Neuronal stem cell (in vitro differentiated cells): Measurements from ENCODE around the gene NOLC1.

Experiments used
- DNase-seq: peaks from one replicate; pipeline ENCODE4 v3.0.0-alpha.2; 2013; ENCODE audit warnings: low spot score
- H2AFZ ChIP-seq: one replicate; pipeline ENCODE4 v1.6.1; 2013; ENCODE audit warnings: mild to moderate bottlenecking, low read length, inconsistent platforms
- H2AK5ac ChIP-seq: 2 replicates; pipeline ENCODE4 v1.6.1; 2013; ENCODE audit warnings: low read depth, mild to moderate bottlenecking, inconsistent platforms, low read length, moderate library complexity, mixed read lengths
- H2BK120ac ChIP-seq: 2 replicates; pipeline ENCODE4 v1.6.1; 2013; ENCODE audit warnings: low read depth, mild to moderate bottlenecking, inconsistent platforms, low read length, moderate library complexity, mixed read lengths
- H2BK12ac ChIP-seq: one replicate; pipeline ENCODE4 v1.6.1; 2013; ENCODE audit warnings: low read length, inconsistent platforms
- H2BK15ac ChIP-seq: 2 replicates; pipeline ENCODE4 v1.6.1; 2013; ENCODE audit warnings: mild to moderate bottlenecking, low read length, inconsistent platforms, mixed read lengths
- H2BK5ac ChIP-seq: one replicate; pipeline ENCODE4 v1.6.1; 2013; ENCODE audit warnings: inconsistent platforms, mild to moderate bottlenecking, low read length, moderate library complexity
- H3K14ac ChIP-seq: one replicate; pipeline ENCODE4 v1.6.1; 2013; ENCODE audit warnings: low read length, inconsistent platforms
- H3K18ac ChIP-seq: 2 replicates; pipeline ENCODE4 v1.6.1; 2013; ENCODE audit warnings: low read length, inconsistent platforms
- H3K23ac ChIP-seq: 2 replicates; pipeline ENCODE4 v1.6.1; 2013; ENCODE audit warnings: low read depth, mild to moderate bottlenecking, mixed read lengths, low read length, inconsistent platforms; ENCODE audit not compliant: poor library complexity
- H3K27ac ChIP-seq: replicated peaks from 3 replicates; pipeline ENCODE4 v1.5.1; 2013; ENCODE audit warnings: low read length, inconsistent platforms
- H3K27me3 ChIP-seq, 3 experiments: 2 replicates each; pipeline ENCODE4 v1.6.1; 2013; ENCODE audit warnings: low read length in 3 of 3, mild to moderate bottlenecking in 2 of 3, inconsistent platforms in 1 of 3, low read depth in 1 of 3, mixed read lengths in 1 of 3, moderate library complexity in 1 of 3; ENCODE audit not compliant: control insufficient read depth in 3 of 3, insufficient read depth in 3 of 3
- H3K36me3 ChIP-seq, 2 donors: replicated peaks in 1 of 2; 2 replicates each; pipeline ENCODE4 v1.6.1; 2013; ENCODE audit warnings: low read length in 2 of 2; ENCODE audit not compliant: control insufficient read depth in 2 of 2, insufficient read depth in 2 of 2
- H3K4ac ChIP-seq: 2 replicates; pipeline ENCODE4 v1.6.1; 2013; ENCODE audit warnings: inconsistent platforms, mild to moderate bottlenecking, low read length, moderate library complexity
- H3K4me1 ChIP-seq, 2 donors: 1 replicate in 1 of 2; 2 replicates in 1 of 2; pipeline ENCODE4 v1.6.1; 2013; ENCODE audit warnings: low read length in 2 of 2, low read depth in 1 of 2; ENCODE audit not compliant: control insufficient read depth in 2 of 2, insufficient read depth in 1 of 2
- H3K4me2 ChIP-seq: one replicate; pipeline ENCODE4 v1.6.1; 2013; ENCODE audit warnings: mild to moderate bottlenecking, low read length, inconsistent platforms; ENCODE audit not compliant: insufficient read depth, poor library complexity, severe bottlenecking
- H3K4me3 ChIP-seq, 2 donors: 2 replicates each; pipeline ENCODE4 v1.5.1; 2013; ENCODE audit warnings: low read length in 2 of 2, mild to moderate bottlenecking in 2 of 2, inconsistent platforms in 1 of 2, moderate library complexity in 1 of 2
- H3K79me1 ChIP-seq: one replicate; pipeline ENCODE4 v1.6.1; 2013; ENCODE audit warnings: low read depth, mild to moderate bottlenecking, inconsistent platforms, low read length, moderate library complexity
- H3K9ac ChIP-seq: one replicate; pipeline ENCODE4 v1.6.1; 2013; ENCODE audit warnings: mild to moderate bottlenecking, low read depth, low read length, inconsistent platforms; ENCODE audit not compliant: poor library complexity
- H3K9me3 ChIP-seq, 2 donors: replicated peaks in 1 of 2; 2 replicates each; pipeline versions ENCODE3 to v1.6.1; 2013; ENCODE audit warnings: low read length in 2 of 2, mild to moderate bottlenecking in 2 of 2, inconsistent platforms in 1 of 2, low read depth in 1 of 2, mixed read lengths in 1 of 2, moderate library complexity in 1 of 2; ENCODE audit not compliant: control insufficient read depth in 2 of 2, insufficient read depth in 1 of 2
- H4K8ac ChIP-seq: one replicate; pipeline ENCODE4 v1.6.1; 2013; ENCODE audit warnings: low read depth, mild to moderate bottlenecking, inconsistent platforms, low read length, moderate library complexity
- H4K91ac ChIP-seq: one replicate; pipeline ENCODE4 v1.6.1; 2013; ENCODE audit warnings: low read length, low read depth, mild to moderate bottlenecking, inconsistent platforms; ENCODE audit not compliant: poor library complexity
- WGBS, 2 donors: extraction: QIAGEN DNeasy Blood & Tissue Kit; methylation state at CpG; one replicate each; pipeline ENCODE4 v1.1.7; 2013; ENCODE audit warnings: missing lambda C conversion rate in 2 of 2, mixed read lengths in 1 of 2; ENCODE audit not compliant: insufficient read length in 2 of 2, insufficient replicate concordance in 1 of 2; ENCODE audit errors: extremely low coverage in 2 of 2; 5-methylcytosine and 5-hydroxymethylcytosine counted together

NOLC1 gene

DNA sequence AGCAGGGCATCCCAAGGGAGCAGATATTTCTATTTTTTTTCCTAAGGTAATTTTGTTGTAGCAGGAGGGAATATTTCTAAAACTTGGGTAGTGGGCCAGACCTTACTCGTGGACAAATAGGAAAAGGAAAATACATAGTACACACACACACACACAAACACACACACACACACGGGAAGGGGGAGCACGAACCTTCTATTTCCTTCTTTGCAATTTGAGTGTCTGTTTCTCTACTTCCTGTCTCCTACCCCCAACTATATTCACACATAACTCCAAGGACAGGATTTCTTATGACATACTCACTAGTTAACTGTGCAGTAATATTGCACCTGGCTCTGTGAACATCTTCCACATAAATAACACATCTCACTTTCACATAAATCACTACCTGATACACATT, 36.4 kb upstream of the NOLC1 start:
- no CpG with 5 or more reads among the region's 3 CpGs for WGBS, 2 donors
- no peak overlapping the region for H4K91ac ChIP-seq

DNA sequence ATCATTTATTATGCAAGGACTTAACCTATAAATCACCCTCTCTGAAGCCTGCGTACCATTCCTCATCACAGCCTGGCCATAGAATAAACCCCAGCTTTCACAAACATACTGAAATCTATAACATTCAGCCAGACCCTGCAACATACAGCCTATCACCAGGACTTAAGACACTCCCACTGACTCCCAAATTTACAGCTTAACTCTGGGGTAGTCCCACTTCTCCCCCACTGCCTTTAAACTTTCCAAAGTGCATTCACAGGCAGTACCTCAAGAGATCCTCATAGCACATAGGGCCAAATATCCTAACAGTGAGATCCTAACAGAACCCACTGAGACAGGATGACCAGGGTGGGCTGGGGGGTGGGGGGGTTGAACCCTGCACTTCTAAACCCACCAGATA, 35.5 kb upstream of the NOLC1 start:
- H3K27ac ChIP-seq = peak overlapping the region; percentile 92
- peaks cover 4 to 20% of the 10 kb centered on the region in 2 donors for H3K36me3 ChIP-seq
- no peak overlapping the region for H3K18ac ChIP-seq
- no peak overlapping the region for H3K4me2 ChIP-seq
- H3K4me3 ChIP-seq = peak overlapping the region in 1 of 2 donors; percentile 44
- no peak overlapping the region for H2BK12ac ChIP-seq
- WGBS, 2 donors = no CpG with 5 or more reads among the region's 1 CpG
- peak overlapping the region; percentile 96 for H2BK5ac ChIP-seq
- H3K23ac ChIP-seq = no peak overlapping the region
- H2AFZ ChIP-seq = no peak overlapping the region
- no peak overlapping the region for H2BK15ac ChIP-seq
- no peak overlapping the region for H3K14ac ChIP-seq
- H2AK5ac ChIP-seq = peak overlapping the region; percentile 85
- H3K27me3 ChIP-seq = no peaks in the 10 kb centered on the region
- no peak overlapping the region for H3K4ac ChIP-seq
- no peak overlapping the region for H4K8ac ChIP-seq
- peaks cover 8% of the 10 kb centered on the region for H3K79me1 ChIP-seq
- H3K4me1 ChIP-seq = peaks cover 52 to 55% of the 10 kb centered on the region in 2 donors
- no peak overlapping the region for H4K91ac ChIP-seq
- no peak overlapping the region for H2BK120ac ChIP-seq
- DNase-seq = no peak
- no peaks in the 10 kb centered on the region for H3K9me3 ChIP-seq
- no peak overlapping the region for H3K9ac ChIP-seq

More for the DNA sequence above, 36.4 kb upstream of the NOLC1 start:
- H3K27me3 ChIP-seq = no peaks in the 10 kb centered on the region
- DNase-seq = no peak
- no peak overlapping the region for H2BK12ac ChIP-seq
- no peak overlapping the region for H3K18ac ChIP-seq
- H3K4ac ChIP-seq = no peak overlapping the region
- H3K9me3 ChIP-seq = no peaks in the 10 kb centered on the region
- H2BK15ac ChIP-seq = no peak overlapping the region
- H3K4me2 ChIP-seq = peak overlapping the region; percentile 76
- no peak overlapping the region for H2AFZ ChIP-seq
- H3K27ac ChIP-seq = peak overlapping the region; percentile 84
- no peak overlapping the region for H2BK5ac ChIP-seq
- H3K23ac ChIP-seq = no peak overlapping the region
- H3K4me3 ChIP-seq = peak overlapping the region in 1 of 2 donors; percentile 8
- no peak overlapping the region for H4K8ac ChIP-seq
- H3K14ac ChIP-seq = no peak overlapping the region
- peak overlapping the region; percentile 71 for H2AK5ac ChIP-seq
- peak overlapping the region; percentile 6 for H2BK120ac ChIP-seq
- peaks cover 12% of the 10 kb centered on the region for H3K79me1 ChIP-seq
- H3K36me3 ChIP-seq = peaks cover 12 to 29% of the 10 kb centered on the region in 2 donors
- peaks cover 47 to 50% of the 10 kb centered on the region in 2 donors for H3K4me1 ChIP-seq
- H3K9ac ChIP-seq = no peak overlapping the region

- Histone ChIP-seq H3K23ac (peak overlapping the region; percentile 44), H3K36me3 (peaks cover 1 to 11% of the 10 kb centered on the region in 2 donors), H3K4ac (peak overlapping the region; percentile 60), H2AFZ (peak overlapping the region; percentile 62), H2AK5ac (peak overlapping the region; percentile 85), H4K91ac (peak overlapping the region; percentile 83), H2BK120ac (peak overlapping the region; percentile 78), H2BK15ac (peak overlapping the region; percentile 78), H2BK5ac (peak overlapping the region; percentile 96), H3K27ac (peak overlapping the region; percentile 92), H3K18ac (peak overlapping the region; percentile 98), H3K4me1 (peaks cover 56 to 63% of the 10 kb centered on the region in 2 donors), H3K9ac (peak overlapping the region; percentile 71), H3K14ac (no peak overlapping the region), H3K9me3 (no peaks in the 10 kb centered on the region), H3K4me3 (peak overlapping the region; percentile 41 to 44), H3K4me2 (peak overlapping the region; percentile 55), H3K79me1 (peaks cover 6% of the 10 kb centered on the region), H4K8ac (peak overlapping the region; percentile 31), H3K27me3 (no peaks in the 10 kb centered on the region), H2BK12ac (peak overlapping the region; percentile 85)
- WGBS, 2 donors = no CpG with 5 or more reads among the region's 12 CpGs
- DNase-seq = peak; percentile 59
Measured at GRCh38 chr10:102117391-102118159, 34.6 kb upstream of the NOLC1 start.

- H3K27ac ChIP-seq = peak overlapping the region; percentile 44
Measured at GRCh38 chr10:102118867-102119266, 33.3 kb upstream of the NOLC1 start.

More at GRCh38 chr10:102118867-102119266, 33.3 kb upstream of the NOLC1 start:
- H3K4me3 ChIP-seq = peak overlapping the region in 1 of 2 donors; percentile 86
- no peak overlapping the region for H3K23ac ChIP-seq
- peak overlapping the region; percentile 52 for H3K9ac ChIP-seq
- H3K4me2 ChIP-seq = peak overlapping the region; percentile 49
- H2AK5ac ChIP-seq = peak overlapping the region; percentile 6
- no peak for DNase-seq
- H4K91ac ChIP-seq = no peak overlapping the region
- no peak overlapping the region for H3K14ac ChIP-seq
- H3K4me1 ChIP-seq = peaks cover 45 to 54% of the 10 kb centered on the region in 2 donors
- no CpG with 5 or more reads among the region's 6 CpGs for WGBS, 2 donors
- no peak overlapping the region for H2BK12ac ChIP-seq
- peaks cover 6% of the 10 kb centered on the region for H3K79me1 ChIP-seq
- H2BK120ac ChIP-seq = no peak overlapping the region
- no peak overlapping the region for H2AFZ ChIP-seq
- H3K27me3 ChIP-seq = no peaks in the 10 kb centered on the region
- H2BK5ac ChIP-seq = no peak overlapping the region
- H4K8ac ChIP-seq = no peak overlapping the region
- no peak overlapping the region for H2BK15ac ChIP-seq
- H3K9me3 ChIP-seq = no peaks in the 10 kb centered on the region
- peaks cover 0 to under 1% of the 10 kb centered on the region in 2 donors for H3K36me3 ChIP-seq
- H3K4ac ChIP-seq = no peak overlapping the region
- no peak overlapping the region for H3K18ac ChIP-seq
